GM06990 (cell line): ENCODE data around the gene TMEM200B.

Experiments
- DNase-seq: peaks from one replicate; pipeline ENCODE4 v3.0.0-alpha.2; 2011; ENCODE audit not compliant: insufficient read length; ENCODE audit errors: extremely low read depth
- H3K27me3 ChIP-seq: replicated peaks from 2 replicates; pipeline ENCODE4 v1.6.0; 2011; ENCODE audit warnings: low read length; ENCODE audit not compliant: control insufficient read depth, insufficient read depth
- H3K36me3 ChIP-seq: 2 replicates; pipeline ENCODE4 v1.5.1; 2011; ENCODE audit warnings: low read length; ENCODE audit not compliant: control insufficient read depth, insufficient read depth
- H3K4me3 ChIP-seq: replicated peaks from 2 replicates; pipeline ENCODE4 v1.5.1; 2011; ENCODE audit warnings: low read depth, mild to moderate bottlenecking, control low read depth, low read length
- CTCF ChIP-seq: IDR thresholded peaks from 2 replicates; pipeline ENCODE4 v1.5.1; 2011; ENCODE audit warnings: low read length, control low read depth, mild to moderate bottlenecking, inconsistent platforms; ENCODE audit not compliant: insufficient read depth, poor library complexity, severe bottlenecking

The TMEM200B gene

GRCh38 chr1:29167904-29168303, 44.2 kb upstream of the TMEM200B start:
- DNase-seq: no peak
- Histone ChIP-seq H3K4me3 (no peak overlapping the region), H3K36me3 (peaks cover 11% of the 10 kb centered on the region), H3K27me3 (no peaks in the 10 kb centered on the region)
- TF ChIP-seq CTCF: no peak

- no peak for TF ChIP-seq CTCF
- no peak overlapping the region for H3K4me3 ChIP-seq
- H3K36me3 ChIP-seq: peaks cover 9% of the 10 kb centered on the region
- H3K27me3 ChIP-seq: no peaks in the 10 kb centered on the region
- no peak for DNase-seq
These were observed 42.7 kb upstream of the TMEM200B start for GRCh38 chr1:29166291-29166878.

GRCh38 chr1:29164588-29164987, 40.9 kb upstream of the TMEM200B start:
- no peaks in the 10 kb centered on the region for H3K27me3 ChIP-seq
- no peak overlapping the region for H3K4me3 ChIP-seq
- no peak for DNase-seq
- TF ChIP-seq CTCF: no peak
- peaks cover 12% of the 10 kb centered on the region for H3K36me3 ChIP-seq

- H3K4me3 ChIP-seq: no peak overlapping the region
- peaks cover 16% of the 10 kb centered on the region for H3K36me3 ChIP-seq
- no peak for TF ChIP-seq CTCF
- no peak for DNase-seq
- no peaks in the 10 kb centered on the region for H3K27me3 ChIP-seq
These were observed 38.9 kb upstream of the TMEM200B start for GRCh38 chr1:29162476-29163138.

GRCh38 chr1:29162025-29162424, 38.3 kb upstream of the TMEM200B start:
- Histone ChIP-seq H3K27me3 (no peaks in the 10 kb centered on the region), H3K4me3 (no peak overlapping the region), H3K36me3 (peaks cover 16% of the 10 kb centered on the region)
- no peak for TF ChIP-seq CTCF
- DNase-seq: no peak

DNA sequence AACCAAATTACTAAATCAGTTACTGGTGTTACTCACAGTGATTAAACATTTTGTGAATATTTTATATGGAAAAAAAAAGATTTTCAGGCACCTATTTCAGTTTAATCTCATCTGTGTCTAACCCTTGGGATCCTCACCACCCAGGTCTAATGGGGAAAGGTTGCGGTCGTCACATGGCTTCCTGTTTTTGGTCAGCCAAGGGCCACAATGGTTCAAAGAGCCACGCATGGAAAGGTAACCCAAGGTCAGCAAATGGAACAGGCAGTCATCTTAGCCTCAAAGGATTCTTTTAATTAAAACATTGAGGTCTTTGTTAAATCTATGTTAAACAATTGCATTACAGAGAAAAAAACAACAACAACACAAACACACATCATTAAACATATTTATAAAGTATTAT, 36.1 kb upstream of the TMEM200B start:
- Histone ChIP-seq H3K27me3 (no peaks in the 10 kb centered on the region), H3K36me3 (peaks cover 14% of the 10 kb centered on the region), H3K4me3 (no peak overlapping the region)
- TF ChIP-seq CTCF: no peak
- no peak for DNase-seq
